Measurements from ENCODE around the gene GNPAT. TPM values are rescaled to one million over a fixed set of nuclear protein-coding genes. Genes with fewer than 3 reads are reported as not detected.

GNPAT gene
- total RNA-seq, 2 experiments from 2014 or later, result 51.7 to 54.9 TPM

GRCh38 chr1:231218078-231218477 is 22.9 kb upstream of the GNPAT start:
- TF ChIP-seq CTCF (conservative IDR thresholded peaks at IDR 0.05; ENCODE audit: low read length) (no peak), EZH2phosphoT487 (IDR thresholded peaks at IDR 0.05; ENCODE audit: borderline replicate concordance, low read depth, low read length) (no peak)
- DNase-seq (ENCODE audit: low spot score), result no peak
- ChIA-PET POLR2A (interaction anchor here (0.8 to 1.1 kb wide), 2 partner anchors 19 to 239 kb away, joined by 3 to 4 read pairs; partner anchors contain the start of gene ARV1), CTCF (ENCODE audit: unreplicated experiment) (no interaction called here)
- Histone ChIP-seq H3K4me3 (ENCODE audit: low read depth, low read length, poor library complexity, severe bottlenecking) (no peak overlapping the region), H3K27ac (ENCODE audit: low read depth, low read length, poor library complexity, severe bottlenecking) (no peak overlapping the region), H3K9me2 (ENCODE audit: insufficient read depth, low read length) (no peaks in the 10 kb centered on the region), H2AFZ (ENCODE audit: low read length) (no peak overlapping the region), H3K4me1 (ENCODE audit: insufficient read depth, low read length, poor library complexity, severe bottlenecking) (peaks cover 22% of the 10 kb centered on the region), H4K20me1 (ENCODE audit: insufficient read depth, low read length) (no peaks in the 10 kb centered on the region), H3K4me2 (ENCODE audit: low read length) (no peak overlapping the region), H3K9me3 (ENCODE audit: low read length) (no peaks in the 10 kb centered on the region), H3K36me3 (ENCODE audit: insufficient read depth, low read length) (peaks cover 8% of the 10 kb centered on the region), H3K79me2 (ENCODE audit: insufficient read depth, low read depth, low read length) (no peaks in the 10 kb centered on the region)
- intact Hi-C loops (cut with micrococcal nuclease; ENCODE audit: unreplicated experiment), result no loop called here
- BruUV-seq (replicated peaks), result no TSS peak

- Histone ChIP-seq H3K9me2 (ENCODE audit: insufficient read depth, low read length) (no peaks in the 10 kb centered on the region), H3K4me2 (ENCODE audit: low read length) (no peak overlapping the region), H2AFZ (ENCODE audit: low read length) (no peak overlapping the region), H3K79me2 (ENCODE audit: insufficient read depth, low read depth, low read length) (no peaks in the 10 kb centered on the region), H3K36me3 (ENCODE audit: insufficient read depth, low read length) (peaks cover 24% of the 10 kb centered on the region), H4K20me1 (ENCODE audit: insufficient read depth, low read length) (no peaks in the 10 kb centered on the region), H3K9me3 (ENCODE audit: low read length) (no peaks in the 10 kb centered on the region), H3K4me3 (ENCODE audit: low read depth, low read length, poor library complexity, severe bottlenecking) (no peak overlapping the region), H3K4me1 (ENCODE audit: insufficient read depth, low read length, poor library complexity, severe bottlenecking) (peaks cover 20% of the 10 kb centered on the region), H3K27ac (ENCODE audit: low read depth, low read length, poor library complexity, severe bottlenecking) (no peak overlapping the region)
- intact Hi-C loops (cut with micrococcal nuclease; ENCODE audit: unreplicated experiment), result no loop called here
- CTCF ChIA-PET (ENCODE audit: unreplicated experiment), result no interaction called here
- TF ChIP-seq CTCF (conservative IDR thresholded peaks at IDR 0.05; ENCODE audit: low read length) (no peak), EZH2phosphoT487 (IDR thresholded peaks at IDR 0.05; ENCODE audit: borderline replicate concordance, low read depth, low read length) (no peak)
- POLR2A ChIA-PET, result interaction anchor here (1.2 kb wide), 1 partner anchor 20 kb away, joined by 3 read pairs; no protein-coding TSS in a partner anchor
- DNase-seq (ENCODE audit: low spot score), result no peak
- BruUV-seq (replicated peaks), result no TSS peak
Observed at GRCh38 chr1:231219422-231220401, 21.3 kb upstream of the GNPAT start.

- BruUV-seq (replicated peaks), result no TSS peak
Observed at GRCh38 chr1:231220801-231221200, 20.2 kb upstream of the GNPAT start.

More at GRCh38 chr1:231220801-231221200, 20.2 kb upstream of the GNPAT start:
- no peaks in the 10 kb centered on the region for H4K20me1 ChIP-seq (ENCODE audit: insufficient read depth, low read length)
- CTCF ChIA-PET (ENCODE audit: unreplicated experiment), result no interaction called here
- peaks cover 35% of the 10 kb centered on the region for H3K36me3 ChIP-seq (ENCODE audit: insufficient read depth, low read length)
- POLR2A ChIA-PET, result interaction anchor here (1.2 kb wide), 1 partner anchor 19 kb away, joined by 3 read pairs; no protein-coding TSS in a partner anchor
- H2AFZ ChIP-seq (ENCODE audit: low read length), result no peak overlapping the region
- H3K27ac ChIP-seq (ENCODE audit: low read depth, low read length, poor library complexity, severe bottlenecking), result no peak overlapping the region
- H3K9me3 ChIP-seq (ENCODE audit: low read length), result no peaks in the 10 kb centered on the region
- H3K9me2 ChIP-seq (ENCODE audit: insufficient read depth, low read length), result no peaks in the 10 kb centered on the region
- H3K4me2 ChIP-seq (ENCODE audit: low read length), result no peak overlapping the region
- DNase-seq (ENCODE audit: low spot score), result no peak
- H3K79me2 ChIP-seq (ENCODE audit: insufficient read depth, low read depth, low read length), result no peaks in the 10 kb centered on the region
- TF ChIP-seq CTCF (conservative IDR thresholded peaks at IDR 0.05; ENCODE audit: low read length) (no peak), EZH2phosphoT487 (IDR thresholded peaks at IDR 0.05; ENCODE audit: borderline replicate concordance, low read depth, low read length) (no peak)
- intact Hi-C loops (cut with micrococcal nuclease; ENCODE audit: unreplicated experiment), result no loop called here
- no peak overlapping the region for H3K4me3 ChIP-seq (ENCODE audit: low read depth, low read length, poor library complexity, severe bottlenecking)
- peaks cover 9% of the 10 kb centered on the region for H3K4me1 ChIP-seq (ENCODE audit: insufficient read depth, low read length, poor library complexity, severe bottlenecking)

Data from OCI-LY7 (cell line).